NCI-H2196 treated with DMSO at 0.1 percent for 48 hours (cell line): ENCODE results near the gene RHD.
"Not testable (repeated sequence)": the region's sequence is repeated elsewhere in the genome, so short reads cannot be mapped to it uniquely, and the experiment has no call there.

Experiments
- DNase-seq: peaks from one replicate; lab custom pipeline; 2025; ENCODE audit not compliant: unreplicated experiment; lab: John Stamatoyannopoulos, UW

Gene RHD

DNA sequence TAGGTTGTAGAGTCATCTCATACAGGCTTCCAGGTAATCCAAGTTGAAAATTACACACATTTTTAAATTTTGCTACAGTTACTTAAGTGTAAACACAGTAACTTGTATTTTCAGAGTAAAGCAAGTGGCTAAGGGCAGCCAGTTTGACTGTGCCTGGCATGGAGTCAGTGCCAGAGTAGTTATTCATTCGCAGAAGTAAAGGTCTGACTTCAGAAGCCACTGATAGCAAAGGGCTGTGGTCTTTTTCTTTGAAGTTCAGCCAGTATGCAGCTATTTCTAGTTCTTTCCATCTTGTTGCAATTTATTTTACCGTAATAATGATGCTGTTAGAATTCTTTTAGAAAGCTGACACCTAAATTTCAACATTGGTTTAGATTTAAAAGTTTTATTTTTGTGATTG is 75.2 kb downstream of the RHD start:
- no peak for DNase-seq

DNA sequence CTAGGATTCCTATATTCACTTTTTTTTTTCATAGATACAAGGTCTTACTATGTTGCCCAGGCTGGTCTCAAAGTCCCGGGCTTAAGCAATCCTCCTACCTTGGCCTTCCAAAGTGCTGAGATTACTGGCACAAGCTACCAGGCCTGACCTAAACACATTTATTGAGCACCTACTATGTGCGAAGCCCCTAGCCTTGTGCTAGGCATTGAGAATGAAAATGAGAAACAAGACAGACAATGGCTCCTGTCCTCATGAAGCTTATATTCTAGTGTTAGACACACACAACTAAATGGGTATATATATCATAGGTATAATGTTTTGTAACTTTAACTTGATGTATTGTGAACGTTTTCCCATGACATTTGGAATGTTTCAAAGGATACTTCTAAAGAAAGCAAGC is 77.3 kb downstream of the RHD start:
- no peak for DNase-seq

DNA sequence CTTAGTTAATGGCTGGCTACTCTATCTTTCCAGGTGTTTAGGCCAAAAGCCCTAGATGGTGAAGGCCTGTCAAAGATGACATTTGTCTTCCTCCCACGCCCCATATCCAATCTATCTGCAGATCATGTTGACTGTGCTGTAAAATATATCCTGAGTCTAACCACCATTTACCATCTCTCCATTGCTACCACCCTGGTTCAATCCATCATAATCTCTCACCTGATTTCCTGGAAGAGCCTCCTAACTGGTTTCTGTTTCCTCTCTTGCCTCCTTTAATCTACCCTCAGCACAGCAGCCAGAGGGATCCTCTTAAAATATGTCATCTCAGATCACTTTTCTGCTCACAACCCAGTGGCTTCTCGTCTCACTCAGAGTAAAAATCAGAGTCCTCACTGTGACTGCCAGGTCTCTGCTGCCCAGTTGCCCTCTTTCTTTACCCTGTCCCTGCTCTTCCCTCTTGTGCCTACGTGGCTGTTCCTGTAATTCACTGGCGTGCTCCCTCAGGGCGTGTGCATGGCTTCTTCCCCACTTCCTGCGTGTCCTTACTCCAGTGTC is 83.6 kb downstream of the RHD start:
- DNase-seq = no peak

DNA sequence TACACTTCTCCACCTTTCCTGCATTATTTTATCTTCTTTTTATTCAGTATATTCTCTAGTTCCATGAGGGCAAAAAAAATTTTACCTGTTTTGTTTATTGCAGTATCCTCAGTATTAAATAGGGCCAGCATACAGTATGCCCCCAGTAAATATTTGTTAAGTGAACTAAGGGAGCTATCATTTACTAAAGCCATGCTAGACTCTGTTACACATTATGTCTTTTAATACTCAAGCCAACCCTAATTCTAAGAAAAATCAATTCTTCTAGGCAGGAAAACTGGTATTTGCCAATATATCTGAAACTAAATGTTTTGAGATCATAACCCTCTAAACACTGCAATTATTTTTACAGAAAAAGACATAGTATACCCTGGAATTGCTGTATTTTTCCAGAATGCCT is 84.1 kb downstream of the RHD start:
- no peak for DNase-seq

DNA sequence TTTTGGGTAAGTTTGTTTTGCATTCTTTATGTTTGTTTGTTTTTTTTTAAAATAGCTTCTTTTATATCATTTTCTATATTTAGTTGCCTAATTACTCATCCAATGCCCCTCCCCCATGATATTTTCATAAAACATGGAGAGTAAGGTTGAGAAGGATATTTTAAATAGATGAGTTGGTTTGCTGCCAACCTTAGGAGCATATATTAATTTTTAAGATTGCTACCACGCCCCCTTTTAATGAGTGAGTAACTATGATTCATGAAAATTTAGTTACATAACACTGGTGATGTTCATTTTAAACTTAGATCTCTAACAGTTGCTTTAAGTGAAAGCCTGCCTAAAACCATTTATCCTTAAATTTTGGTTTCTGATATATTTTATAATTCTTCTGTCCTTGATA is 84.5 kb downstream of the RHD start:
- no peak for DNase-seq

DNA sequence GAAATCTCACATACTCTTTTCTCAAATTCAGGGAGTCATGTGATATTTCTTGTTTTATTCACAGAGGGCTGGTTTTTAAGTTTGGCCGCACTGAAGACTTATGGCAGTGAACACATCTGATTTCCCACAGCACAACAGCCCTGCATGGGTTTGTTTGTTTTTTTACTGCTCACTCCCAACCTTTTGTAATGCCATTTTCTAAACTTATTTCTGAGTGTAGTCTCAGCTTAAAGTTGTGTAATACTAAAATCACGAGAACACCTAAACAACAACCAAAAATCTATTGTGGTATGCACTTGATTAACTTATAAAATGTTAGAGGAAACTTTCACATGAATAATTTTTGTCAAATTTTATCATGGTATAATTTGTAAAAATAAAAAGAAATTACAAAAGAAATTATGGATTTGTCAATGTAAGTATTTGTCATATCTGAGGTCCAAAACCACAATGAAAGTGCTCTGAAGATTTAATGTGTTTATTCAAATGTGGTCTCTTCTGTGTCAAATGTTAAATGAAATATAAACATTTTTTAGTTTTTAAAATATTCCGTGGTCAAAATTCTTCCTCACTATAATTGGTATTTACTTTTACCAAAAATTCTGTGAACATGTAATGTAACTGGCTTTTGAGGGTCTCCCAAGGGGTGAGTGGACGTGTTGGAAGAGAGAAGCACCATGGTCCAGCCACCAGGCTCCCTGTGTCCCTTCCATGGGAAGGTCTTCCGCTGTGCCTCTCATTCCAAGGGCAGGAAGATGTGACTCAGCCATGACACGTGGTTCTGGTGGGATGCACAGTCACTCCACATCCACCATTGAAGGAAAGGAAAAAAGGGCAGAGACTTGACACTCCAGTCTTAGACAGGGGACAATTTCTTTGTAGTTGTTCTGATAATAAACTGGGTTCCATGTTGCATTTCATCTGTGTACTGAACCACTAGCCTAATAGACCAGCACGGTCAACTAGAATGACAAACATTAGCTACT is 88.6 kb downstream of the RHD start:
- DNase-seq = no peak

DNA sequence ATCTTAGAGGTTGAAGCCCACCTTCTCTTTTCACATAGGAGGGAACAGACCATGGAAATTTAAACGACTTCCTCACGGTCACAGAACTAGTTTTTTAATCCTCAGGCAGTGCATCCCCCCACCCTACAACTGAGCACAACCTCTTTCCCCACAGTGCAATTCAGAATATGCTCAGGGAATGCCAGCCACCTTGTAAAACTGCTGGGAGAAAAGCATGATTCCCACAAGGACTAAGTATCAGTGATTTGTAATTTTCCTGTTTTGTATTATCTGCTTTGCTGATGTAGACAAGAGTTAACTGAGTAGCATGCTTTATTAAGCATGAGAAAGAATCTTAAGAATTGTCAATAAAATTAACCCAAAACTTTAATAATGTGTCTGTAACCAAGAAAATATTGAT is 89.6 kb downstream of the RHD start:
- no peak for DNase-seq

DNA sequence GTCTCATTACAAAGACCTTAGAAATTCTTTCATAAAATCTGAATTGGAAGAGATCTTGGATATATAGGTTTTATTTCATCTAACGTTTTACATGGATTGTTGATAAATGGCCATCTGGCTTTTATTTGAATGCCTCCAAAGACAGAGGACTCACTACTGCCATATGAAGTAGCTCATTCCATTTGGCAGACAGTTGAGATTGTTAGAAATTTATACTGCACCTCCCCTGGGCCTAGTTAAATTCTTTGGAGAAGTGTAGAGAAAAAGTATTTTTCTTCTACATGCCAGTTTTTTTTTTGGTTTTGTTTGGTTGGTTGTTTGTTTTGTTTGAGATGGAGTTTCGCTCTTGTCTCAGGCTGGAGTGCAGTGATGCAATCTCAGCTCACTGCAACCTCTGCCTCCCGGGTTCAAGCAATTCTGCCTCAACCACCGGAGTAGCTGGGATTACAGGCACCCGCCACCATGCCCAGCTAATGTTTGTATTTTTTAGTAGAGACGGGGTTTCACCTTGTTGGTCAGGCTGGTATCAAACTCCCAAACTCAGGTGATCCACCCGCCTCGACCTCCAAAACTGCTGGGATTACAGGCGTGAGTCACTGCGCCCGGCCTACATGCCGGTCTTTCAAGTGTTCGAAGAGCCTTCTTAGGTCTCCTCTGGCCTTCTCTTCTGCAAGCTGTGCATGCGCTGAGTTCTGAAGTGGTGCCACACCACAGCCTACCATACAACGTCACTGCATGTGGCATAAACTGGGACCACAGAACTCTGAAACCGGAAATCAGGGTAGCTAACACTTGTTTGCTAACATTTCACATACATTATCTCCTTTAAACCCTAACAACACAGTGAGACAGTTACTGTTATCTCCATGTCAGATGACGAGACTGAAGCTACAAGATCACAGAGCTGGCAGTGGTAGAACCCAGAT is 90.6 kb downstream of the RHD start:
- DNase-seq = not testable (repeated sequence)

DNA sequence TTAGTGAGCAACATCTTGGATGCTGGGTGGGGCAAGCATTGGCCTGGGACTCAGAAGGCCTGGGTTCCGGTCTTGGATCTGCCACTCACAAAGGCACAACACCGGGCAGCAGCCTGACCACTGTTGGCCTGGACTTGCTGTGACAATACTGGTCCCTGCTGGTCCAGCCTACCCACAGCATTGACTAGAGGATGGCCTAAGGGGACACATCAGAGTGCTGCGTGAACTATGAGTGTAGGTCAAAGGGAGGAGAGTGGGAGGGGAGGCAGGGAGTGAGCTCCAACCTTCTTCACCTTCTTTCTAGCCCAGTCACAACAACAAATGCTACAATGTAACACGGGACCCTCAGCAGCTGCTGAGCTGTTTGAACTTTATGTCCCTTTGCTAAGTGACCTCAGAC is 96.9 kb downstream of the RHD start:
- DNase-seq = no peak

DNA sequence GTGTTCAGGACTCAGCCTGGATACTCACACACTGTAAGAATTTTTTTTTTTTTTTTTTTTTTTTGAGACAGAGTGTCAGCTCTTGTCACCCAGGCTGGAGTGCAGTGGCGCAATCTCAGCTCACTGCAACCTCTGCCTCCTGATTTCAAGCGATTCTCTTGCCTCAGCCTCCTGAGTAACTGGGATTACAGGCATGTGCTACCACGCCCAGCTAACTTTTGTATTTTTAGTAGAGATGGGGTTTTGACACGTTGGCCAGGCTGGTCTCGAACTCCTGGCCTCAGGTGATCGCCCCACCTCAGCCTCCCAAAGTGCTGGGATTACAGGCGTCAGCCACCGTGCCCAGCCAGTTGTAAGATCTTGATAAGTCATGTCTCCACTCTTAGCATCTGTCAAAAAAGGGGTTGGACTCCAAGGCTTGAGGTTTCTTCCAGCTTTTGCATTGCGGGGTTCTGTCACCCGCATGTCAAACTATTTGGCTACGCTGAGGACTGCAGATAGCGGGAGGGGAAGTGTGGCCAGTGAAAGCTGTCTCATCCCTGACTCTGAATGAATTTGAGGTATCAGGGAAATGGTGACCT is 97.5 kb downstream of the RHD start:
- not testable (repeated sequence) for DNase-seq

GRCh38 chr1:25371757-25372156 is 99.4 kb downstream of the RHD start:
- not testable (repeated sequence) for DNase-seq

DNA sequence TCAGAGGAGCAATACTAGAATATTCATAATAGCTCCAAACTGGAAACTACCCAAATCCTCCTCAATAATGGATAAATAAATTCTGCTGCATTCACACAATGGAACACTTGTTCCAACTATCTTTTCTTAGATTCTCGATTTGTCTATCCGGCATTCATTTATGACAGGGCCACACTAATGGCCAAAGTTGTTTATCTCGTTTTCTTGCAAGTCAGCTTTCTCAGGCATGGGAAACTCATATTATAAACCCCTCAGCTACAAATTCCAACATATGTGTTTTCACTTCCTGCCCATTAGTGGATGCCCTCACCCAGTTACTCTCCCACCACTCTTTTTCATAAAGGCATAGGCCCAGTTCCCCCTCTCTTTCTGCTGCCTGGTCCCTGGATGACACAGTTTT is 106.1 kb downstream of the RHD start:
- DNase-seq = not testable (repeated sequence)
